GM10266 (cell line): ENCODE results near the gene NADK2.

Experiments used
- DNase-seq: peaks from one replicate; pipeline ENCODE4 v3.0.0; 2012; ENCODE audit errors: extremely low spot score
- TF ChIP-seq, protein P1 (sequence below): IDR thresholded peaks from 2 replicates; pipeline ENCODE4 v1.5.1; 2012; ENCODE audit warnings: mild to moderate bottlenecking, low read depth; ENCODE audit not compliant: control insufficient read depth, insufficient read depth; ENCODE audit errors: missing control alignments

The NADK2 gene

GRCh38 chr5:36276864-36277263 is 35.1 kb upstream of the NADK2 start:
- DNase-seq = no peak
- TF ChIP-seq, protein P1, sequence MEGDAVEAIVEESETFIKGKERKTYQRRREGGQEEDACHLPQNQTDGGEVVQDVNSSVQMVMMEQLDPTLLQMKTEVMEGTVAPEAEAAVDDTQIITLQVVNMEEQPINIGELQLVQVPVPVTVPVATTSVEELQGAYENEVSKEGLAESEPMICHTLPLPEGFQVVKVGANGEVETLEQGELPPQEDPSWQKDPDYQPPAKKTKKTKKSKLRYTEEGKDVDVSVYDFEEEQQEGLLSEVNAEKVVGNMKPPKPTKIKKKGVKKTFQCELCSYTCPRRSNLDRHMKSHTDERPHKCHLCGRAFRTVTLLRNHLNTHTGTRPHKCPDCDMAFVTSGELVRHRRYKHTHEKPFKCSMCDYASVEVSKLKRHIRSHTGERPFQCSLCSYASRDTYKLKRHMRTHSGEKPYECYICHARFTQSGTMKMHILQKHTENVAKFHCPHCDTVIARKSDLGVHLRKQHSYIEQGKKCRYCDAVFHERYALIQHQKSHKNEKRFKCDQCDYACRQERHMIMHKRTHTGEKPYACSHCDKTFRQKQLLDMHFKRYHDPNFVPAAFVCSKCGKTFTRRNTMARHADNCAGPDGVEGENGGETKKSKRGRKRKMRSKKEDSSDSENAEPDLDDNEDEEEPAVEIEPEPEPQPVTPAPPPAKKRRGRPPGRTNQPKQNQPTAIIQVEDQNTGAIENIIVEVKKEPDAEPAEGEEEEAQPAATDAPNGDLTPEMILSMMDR = no peak

GRCh38 chr5:36273809-36274526 is 32.2 kb upstream of the NADK2 start:
- no peak for DNase-seq

GRCh38 chr5:36272136-36272690 is 30.5 kb upstream of the NADK2 start:
- TF ChIP-seq, protein P1 = no peak
- no peak for DNase-seq

More at GRCh38 chr5:36273809-36274526, 32.2 kb upstream of the NADK2 start:
- TF ChIP-seq, protein P1 = no peak

DNA sequence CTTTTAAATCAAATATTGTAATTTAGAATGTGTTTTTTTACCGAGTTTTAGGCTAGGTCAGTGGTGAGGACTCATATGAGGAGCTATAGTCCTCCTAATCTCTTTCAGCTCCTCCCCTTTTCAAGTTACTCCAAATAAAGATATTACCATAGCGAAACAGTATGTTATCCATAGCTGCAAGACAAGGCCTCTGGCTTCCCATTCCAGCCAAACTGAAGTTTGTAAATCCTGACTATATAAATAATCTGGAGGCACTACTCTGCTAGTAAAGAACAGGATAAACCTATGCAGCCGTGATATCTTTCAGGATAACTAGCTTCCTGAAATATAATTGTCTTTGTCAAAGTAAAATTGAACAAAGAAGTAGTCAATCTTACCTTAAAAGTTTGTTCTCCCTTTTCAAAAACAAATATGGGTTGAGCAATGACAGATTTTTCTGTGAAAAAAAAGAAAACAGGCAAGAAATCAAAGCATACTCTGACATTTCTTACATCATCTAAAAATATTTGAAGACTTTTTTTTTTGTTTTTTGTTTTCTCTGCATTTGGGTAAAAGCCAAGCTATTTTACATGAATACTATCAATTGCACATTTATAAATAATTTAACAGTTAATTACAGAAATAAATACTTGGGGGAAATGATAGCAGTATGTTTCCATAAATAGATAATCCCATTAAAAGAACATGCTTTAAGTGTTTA is 29.3 kb upstream of the NADK2 start:
- DNase-seq = no peak
- TF ChIP-seq, protein P1 = no peak

GRCh38 chr5:36270175-36270574 is 28.4 kb upstream of the NADK2 start:
- TF ChIP-seq, protein P1 = no peak
- no peak for DNase-seq

GRCh38 chr5:36269478-36269877 is 27.8 kb upstream of the NADK2 start:
- no peak for DNase-seq
- TF ChIP-seq, protein P1 = no peak

- no peak for DNase-seq
- TF ChIP-seq, protein P1 = no peak
Measured at GRCh38 chr5:36267905-36268304, 26.2 kb upstream of the NADK2 start.
